DND-41 (cell line): ENCODE data around the gene CCL14.

ENCODE experiments used
- EZH2 ChIP-seq: IDR thresholded peaks from 3 replicates; pipeline ENCODE4 v1.6.1; 2012; ENCODE audit warnings: borderline replicate concordance, low read depth, mild to moderate bottlenecking, moderate library complexity, low read length, inconsistent platforms; ENCODE audit not compliant: severe bottlenecking
- TF ChIP-seq, protein P1 (sequence below): IDR thresholded peaks from 2 replicates; pipeline ENCODE4 v1.5.1; 2012; ENCODE audit warnings: borderline replicate concordance, low read length, moderate library complexity, mild to moderate bottlenecking; ENCODE audit not compliant: poor library complexity, severe bottlenecking; ENCODE audit errors: extremely low read depth

DNA sequence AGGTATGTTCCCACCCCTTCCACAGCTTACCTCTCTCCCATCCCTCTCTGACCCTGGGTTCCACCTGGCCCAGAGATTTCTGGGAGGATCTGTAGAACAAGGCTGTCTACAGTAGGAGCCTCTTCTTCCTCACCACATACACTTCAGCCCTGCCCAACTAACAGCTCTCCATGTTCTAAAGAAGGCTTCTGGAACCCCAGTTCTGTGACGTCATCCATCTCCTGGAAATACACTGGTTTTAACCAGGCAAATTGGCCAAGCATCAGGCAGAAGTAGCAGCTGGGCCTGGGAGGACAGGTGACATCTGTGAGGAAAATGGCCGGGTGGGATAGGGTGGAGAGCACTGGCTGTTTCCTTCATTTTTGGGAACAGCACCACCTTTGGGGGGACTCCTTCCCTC is 43.0 kb downstream of the CCL14 start, which contains the start of gene LYZL6:
- TF ChIP-seq, protein P1, sequence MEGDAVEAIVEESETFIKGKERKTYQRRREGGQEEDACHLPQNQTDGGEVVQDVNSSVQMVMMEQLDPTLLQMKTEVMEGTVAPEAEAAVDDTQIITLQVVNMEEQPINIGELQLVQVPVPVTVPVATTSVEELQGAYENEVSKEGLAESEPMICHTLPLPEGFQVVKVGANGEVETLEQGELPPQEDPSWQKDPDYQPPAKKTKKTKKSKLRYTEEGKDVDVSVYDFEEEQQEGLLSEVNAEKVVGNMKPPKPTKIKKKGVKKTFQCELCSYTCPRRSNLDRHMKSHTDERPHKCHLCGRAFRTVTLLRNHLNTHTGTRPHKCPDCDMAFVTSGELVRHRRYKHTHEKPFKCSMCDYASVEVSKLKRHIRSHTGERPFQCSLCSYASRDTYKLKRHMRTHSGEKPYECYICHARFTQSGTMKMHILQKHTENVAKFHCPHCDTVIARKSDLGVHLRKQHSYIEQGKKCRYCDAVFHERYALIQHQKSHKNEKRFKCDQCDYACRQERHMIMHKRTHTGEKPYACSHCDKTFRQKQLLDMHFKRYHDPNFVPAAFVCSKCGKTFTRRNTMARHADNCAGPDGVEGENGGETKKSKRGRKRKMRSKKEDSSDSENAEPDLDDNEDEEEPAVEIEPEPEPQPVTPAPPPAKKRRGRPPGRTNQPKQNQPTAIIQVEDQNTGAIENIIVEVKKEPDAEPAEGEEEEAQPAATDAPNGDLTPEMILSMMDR = no peak
- TF ChIP-seq EZH2 = no peak
